GM19240 (cell line): ENCODE measurements around the gene RPL18.
A peak's percentile ranks its signal among the peaks of the same experiment; 100 is the strongest.
"Not testable (repeated sequence)": the region's sequence is repeated elsewhere in the genome, so short reads cannot be mapped to it uniquely, and the experiment has no call there.

Experiments
- DNase-seq: peaks from one replicate; pipeline ENCODE4 v3.0.0; 2011; ENCODE audit warnings: low spot score; ENCODE audit not compliant: insufficient read length

Gene RPL18

DNA sequence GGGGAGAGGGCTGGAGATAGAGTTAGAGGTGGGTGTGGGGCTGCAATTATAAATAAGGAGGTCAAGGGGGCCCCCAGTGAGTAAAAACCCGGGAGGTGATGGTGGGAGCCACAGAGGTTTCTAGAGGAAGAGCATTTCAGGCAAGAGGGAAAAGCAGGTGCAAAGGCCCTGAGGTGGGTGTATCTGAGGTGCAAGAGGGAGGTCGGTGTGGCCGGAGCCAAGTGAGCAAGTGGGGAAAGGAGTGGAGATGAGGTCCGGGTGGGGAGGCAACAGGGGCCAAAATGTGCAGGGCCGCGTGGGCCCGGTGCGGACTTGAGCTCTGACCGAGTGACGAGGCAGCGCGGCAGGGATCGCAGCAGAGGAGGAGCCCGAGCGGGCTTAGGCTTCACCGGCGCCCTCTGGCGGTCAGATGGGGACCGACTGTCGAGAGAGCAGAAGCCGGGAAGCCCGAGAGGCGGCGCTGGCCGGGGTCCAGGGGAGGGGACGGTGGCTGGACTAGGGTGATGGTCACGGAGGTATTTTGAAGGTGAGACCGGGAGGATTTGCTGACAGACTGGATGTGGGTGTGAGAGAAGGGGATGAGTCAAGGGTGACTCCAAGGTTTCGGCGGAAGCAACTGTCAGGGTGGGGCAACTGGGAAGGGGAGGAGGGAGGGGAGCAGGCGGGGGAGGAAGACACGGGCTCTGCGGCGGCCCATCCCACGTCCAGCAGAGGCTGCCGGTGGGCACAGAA is 30.1 kb downstream of the RPL18 start:
- peak; percentile 81 for DNase-seq

GRCh38 chr19:48587387-48587786 is 31.6 kb downstream of the RPL18 start:
- no peak for DNase-seq

- DNase-seq: no peak
Observed at GRCh38 chr19:48582168-48582567, 36.8 kb downstream of the RPL18 start.

DNA sequence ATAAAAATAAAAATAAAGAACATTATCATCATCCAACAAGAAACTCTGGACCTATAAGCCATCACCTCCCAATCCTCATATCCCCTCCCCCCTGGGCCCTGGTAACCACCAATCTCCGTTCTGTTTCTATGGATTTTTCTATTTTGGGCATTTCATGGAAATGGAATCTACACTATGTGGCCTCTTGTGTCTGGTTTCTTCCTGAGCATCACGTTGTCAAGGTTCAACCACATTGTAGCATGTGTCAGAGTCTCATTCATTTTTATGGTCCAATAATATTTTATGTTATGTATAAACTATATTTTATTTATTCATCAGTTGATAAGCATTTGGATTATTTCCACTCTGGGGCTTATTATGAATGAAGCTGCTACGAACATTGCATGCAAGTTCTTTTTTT is 40.1 kb downstream of the RPL18 start:
- no peak for DNase-seq

- not testable (repeated sequence) for DNase-seq
Observed at GRCh38 chr19:48577908-48578307, 41.1 kb downstream of the RPL18 start.

DNA sequence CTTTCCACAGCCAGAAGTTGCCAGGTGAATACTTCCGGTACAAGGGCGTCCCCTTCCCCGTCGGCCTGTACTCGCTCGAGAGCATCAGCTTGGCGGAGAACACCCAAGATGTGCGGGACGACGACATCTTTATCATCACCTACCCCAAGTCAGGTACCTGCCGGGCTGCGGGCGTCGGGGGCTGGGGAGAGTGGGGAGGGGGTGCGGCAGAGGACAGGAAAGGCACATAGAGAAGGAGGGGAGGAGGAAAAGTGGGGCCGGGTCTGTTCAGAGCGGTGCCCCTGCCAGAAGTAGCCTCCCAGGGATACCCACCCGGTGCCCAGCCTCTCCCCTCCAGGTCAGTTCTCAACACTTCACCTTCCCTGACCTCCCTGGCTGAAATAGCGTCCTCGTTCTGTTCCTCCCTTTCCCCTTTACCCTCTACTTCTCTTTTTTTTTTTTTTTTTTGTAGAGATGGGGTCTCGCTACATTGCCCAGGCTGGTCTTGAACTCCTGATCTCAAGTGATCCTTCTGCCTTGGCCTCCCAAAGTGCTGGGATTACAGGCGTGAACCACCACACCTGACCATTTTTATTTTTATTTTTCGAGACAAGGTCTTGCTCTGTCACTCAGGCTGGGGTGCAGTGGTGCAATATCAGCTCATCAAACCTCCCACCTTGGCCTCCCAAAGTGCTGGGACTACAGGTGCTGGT is 42.9 kb downstream of the RPL18 start:
- DNase-seq: no peak

DNA sequence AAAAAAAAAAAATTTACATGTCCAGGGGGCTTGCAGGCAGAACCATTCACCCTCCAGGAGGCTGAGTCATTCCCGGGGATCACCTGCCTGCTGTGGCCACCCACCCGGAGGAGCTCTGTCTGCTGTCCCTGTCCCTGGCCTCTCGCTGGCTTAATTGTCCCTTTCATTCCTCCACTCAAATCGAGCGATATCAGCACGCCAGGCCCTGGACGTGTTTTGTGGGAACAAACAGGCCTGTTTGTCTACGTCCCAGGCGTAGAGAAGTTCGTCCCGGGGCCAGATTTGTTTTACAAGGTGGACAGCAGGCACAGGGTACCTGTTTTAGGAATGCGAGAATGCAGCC is 45.8 kb downstream of the RPL18 start:
- DNase-seq: no peak

DNA sequence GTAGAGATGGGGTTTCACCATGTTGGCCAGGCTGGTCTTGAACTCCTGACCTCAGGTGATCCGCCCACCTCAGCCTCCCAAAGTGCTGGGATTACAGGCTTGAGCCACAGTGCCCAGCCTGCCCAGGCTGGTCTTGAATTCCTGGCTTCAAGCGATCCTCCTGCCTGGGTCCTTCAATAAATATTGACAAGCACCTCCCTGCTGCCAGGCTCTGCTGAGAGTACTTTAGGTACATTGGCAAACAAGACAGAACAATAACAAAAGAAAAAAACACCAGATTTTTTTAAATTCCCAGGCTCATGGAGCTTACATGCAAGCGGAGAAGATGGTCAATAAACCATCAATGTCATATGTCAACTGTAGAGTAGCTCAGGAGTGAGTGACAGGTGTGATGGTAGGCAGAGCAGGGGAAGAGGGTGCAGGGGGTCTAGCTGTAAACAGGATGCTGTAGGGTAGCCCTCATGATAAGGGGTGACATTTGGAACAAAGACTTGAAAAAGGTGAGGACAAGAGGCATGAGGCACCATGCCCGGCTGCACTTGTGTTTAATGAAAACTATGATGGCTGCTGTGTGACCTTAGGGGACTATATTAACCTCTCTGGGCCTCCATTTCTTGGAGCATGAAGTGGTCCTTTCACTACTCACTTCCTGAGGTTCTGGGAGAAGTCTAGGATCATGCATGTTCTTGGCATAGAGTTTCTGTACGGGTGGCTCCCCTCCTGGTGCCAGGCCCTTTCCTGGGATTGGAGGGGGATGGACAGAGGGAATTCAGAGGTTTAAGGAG is 47.4 kb downstream of the RPL18 start:
- no peak for DNase-seq

DNA sequence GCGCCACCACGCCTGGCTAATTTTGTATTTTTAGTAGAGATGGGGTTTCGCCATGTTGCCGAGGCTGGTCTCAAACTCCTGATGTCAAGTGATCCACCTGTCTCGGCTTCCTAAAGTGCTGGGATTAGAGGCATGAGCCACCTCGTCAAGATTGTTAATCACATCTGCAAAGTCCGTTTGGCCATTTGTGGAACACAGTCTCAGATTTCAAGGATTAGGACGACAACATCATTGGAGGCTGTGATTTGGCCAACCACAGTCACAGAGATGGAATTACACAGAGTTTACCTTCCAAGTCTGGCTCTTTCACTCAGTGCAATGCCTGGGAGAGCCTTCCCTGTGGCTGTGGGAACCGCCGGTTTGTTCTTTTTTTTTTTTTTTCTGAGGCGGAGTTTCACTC is 49.2 kb downstream of the RPL18 start:
- DNase-seq: no peak

DNA sequence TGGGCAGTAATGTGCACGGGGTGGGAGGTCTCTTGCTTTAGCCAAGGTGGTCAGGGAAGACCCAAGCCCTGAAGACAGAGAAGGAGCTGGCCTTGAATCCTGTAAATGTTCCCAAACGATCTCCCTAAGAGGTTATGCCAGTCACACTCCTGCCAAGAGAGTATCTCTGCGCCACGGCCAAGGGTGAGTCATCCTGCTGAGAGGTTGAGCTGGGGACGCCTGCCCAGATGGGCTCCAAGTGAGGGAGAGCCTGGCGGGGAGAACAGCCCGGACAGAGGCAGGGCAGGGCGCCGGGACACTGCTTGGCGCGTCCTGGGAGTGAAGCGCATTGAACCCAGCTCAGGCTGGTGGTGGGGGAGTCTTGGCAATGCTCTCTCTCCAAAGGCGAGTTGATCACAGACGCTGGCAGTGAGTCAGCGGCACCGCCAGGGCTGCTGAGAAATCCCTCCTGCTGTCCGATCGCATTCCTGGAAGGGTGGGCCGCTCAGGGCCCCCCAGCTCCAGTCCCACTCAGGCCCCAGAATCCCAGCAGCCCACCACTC is 50.6 kb downstream of the RPL18 start:
- no peak for DNase-seq
